Vagina (tissue), 2 donors: ENCODE results near the gene GFI1.

Source experiments
- CTCF ChIP-seq, 3 experiments: fragments of 450-650 bp in 2 of 3; fragments of 200-600 bp in 1 of 3; sonication (generic) in 1 of 3; IDR thresholded peaks; one replicate each; pipeline ENCODE4 v1.5.1; 2017 to 2019; ENCODE audit warnings: antibody characterized with exemption in 3 of 3, mild to moderate bottlenecking in 2 of 3, moderate library complexity in 2 of 3
- POLR2A ChIP-seq, 2 donors: fragments of 450-650 bp; IDR thresholded peaks; one replicate each; pipeline ENCODE4 v1.6.1; 2017; ENCODE audit warnings: antibody characterized with exemption in 2 of 2, mild to moderate bottlenecking in 2 of 2, moderate library complexity in 2 of 2

- TF ChIP-seq POLR2A (IDR thresholded peaks at IDR 0.05) = no peak
- TF ChIP-seq CTCF (IDR thresholded peaks at IDR 0.05) = no peak
These were observed 5.7 kb downstream of the GFI1 start for GRCh38 chr1:92480813-92481598.
